Activated T-helper 9 cell treated with anti-CD3 and anti-CD28 coated beads, Interleukin-2, amount 50 U/mL, for 16 hours (primary cell): Measurements from ENCODE around the gene GABRG3.

Experiments
- DNase-seq: peaks from one replicate; pipeline ENCODE4 v3.0.0-alpha.2; 2020; ENCODE audit warnings: low read depth

Gene GABRG3

GRCh38 chr15:27248251-27248650 is 277.3 kb downstream of the GABRG3 start:
- DNase-seq = no peak

GRCh38 chr15:27249046-27249759 is 278.2 kb downstream of the GABRG3 start:
- DNase-seq = no peak

- DNase-seq = no peak
These were observed 278.8 kb downstream of the GABRG3 start for GRCh38 chr15:27249760-27250109.

GRCh38 chr15:27250223-27250622 is 279.2 kb downstream of the GABRG3 start:
- DNase-seq = no peak

- no peak for DNase-seq
These were observed 283.1 kb downstream of the GABRG3 start for GRCh38 chr15:27254055-27254454.

- DNase-seq = no peak
These were observed 283.8 kb downstream of the GABRG3 start for GRCh38 chr15:27254801-27255200.

- no peak for DNase-seq
These were observed 285.5 kb downstream of the GABRG3 start for GRCh38 chr15:27256446-27256845.

GRCh38 chr15:27258287-27258686 is 287.3 kb downstream of the GABRG3 start:
- no peak for DNase-seq

GRCh38 chr15:27260523-27260922 is 289.5 kb downstream of the GABRG3 start:
- no peak for DNase-seq

- no peak for DNase-seq
These were observed 297.9 kb downstream of the GABRG3 start for GRCh38 chr15:27268923-27269322.

GRCh38 chr15:27271258-27271657 is 300.3 kb downstream of the GABRG3 start:
- no peak for DNase-seq

- no peak for DNase-seq
These were observed 301.4 kb downstream of the GABRG3 start for GRCh38 chr15:27272427-27272826.

- no peak for DNase-seq
These were observed 302.5 kb downstream of the GABRG3 start for GRCh38 chr15:27273506-27273905.

GRCh38 chr15:27278761-27279160 is 307.8 kb downstream of the GABRG3 start:
- DNase-seq = no peak

- DNase-seq = no peak
These were observed 321.7 kb downstream of the GABRG3 start for GRCh38 chr15:27292641-27293040.

GRCh38 chr15:27293607-27294006 is 322.6 kb downstream of the GABRG3 start:
- no peak for DNase-seq

- DNase-seq = no peak
These were observed 346.8 kb downstream of the GABRG3 start for GRCh38 chr15:27317736-27318135.

- DNase-seq = no peak
These were observed 352.8 kb downstream of the GABRG3 start for GRCh38 chr15:27323801-27324200.

GRCh38 chr15:27324886-27325615 is 354.1 kb downstream of the GABRG3 start:
- no peak for DNase-seq

GRCh38 chr15:27327467-27328025 is 356.6 kb downstream of the GABRG3 start:
- DNase-seq = no peak

- DNase-seq = no peak
These were observed 357.2 kb downstream of the GABRG3 start for GRCh38 chr15:27328186-27328585.

- DNase-seq = no peak
These were observed 357.6 kb downstream of the GABRG3 start for GRCh38 chr15:27328608-27329007.

- no peak for DNase-seq
These were observed 359.3 kb downstream of the GABRG3 start for GRCh38 chr15:27330326-27330725.
